Suprapubic skin (tissue), 3 donors: ENCODE results near the gene THSD1.

Experiments
- POLR2A ChIP-seq, 2 donors: fragments of 450-650 bp; IDR thresholded peaks; one replicate each; pipeline ENCODE4 v1.6.1; 2017; ENCODE audit warnings: antibody characterized with exemption in 2 of 2, mild to moderate bottlenecking in 2 of 2, moderate library complexity in 2 of 2
- TF ChIP-seq, protein P1 (sequence below), 2 donors: fragments of 200-600 bp in 1 of 2; fragments of 450-650 bp in 1 of 2; sonication (generic) in 1 of 2; IDR thresholded peaks; one replicate each; pipeline ENCODE4 v1.5.1; 2016 to 2019; ENCODE audit warnings: antibody characterized with exemption in 2 of 2, mild to moderate bottlenecking in 1 of 2, moderate library complexity in 1 of 2

DNA sequence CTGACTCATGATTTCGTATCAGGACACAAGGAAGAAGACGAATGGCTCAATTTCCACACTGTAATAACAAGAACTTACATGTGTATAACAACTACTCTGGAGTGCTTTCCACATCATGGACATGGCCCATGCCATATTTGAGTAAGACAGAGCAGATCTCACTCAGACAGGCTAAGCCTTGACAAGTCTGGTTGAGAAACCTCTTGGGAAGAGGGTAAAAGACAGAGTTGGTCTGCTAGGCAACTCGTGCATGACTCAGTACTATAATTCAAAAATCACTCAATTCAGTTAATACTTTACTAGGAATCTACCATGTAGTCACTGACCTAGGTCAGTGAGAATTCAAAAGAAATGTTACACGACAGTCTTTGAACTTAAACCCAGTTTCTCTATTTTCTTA is 5.7 kb upstream of the THSD1 start:
- TF ChIP-seq, protein P1, sequence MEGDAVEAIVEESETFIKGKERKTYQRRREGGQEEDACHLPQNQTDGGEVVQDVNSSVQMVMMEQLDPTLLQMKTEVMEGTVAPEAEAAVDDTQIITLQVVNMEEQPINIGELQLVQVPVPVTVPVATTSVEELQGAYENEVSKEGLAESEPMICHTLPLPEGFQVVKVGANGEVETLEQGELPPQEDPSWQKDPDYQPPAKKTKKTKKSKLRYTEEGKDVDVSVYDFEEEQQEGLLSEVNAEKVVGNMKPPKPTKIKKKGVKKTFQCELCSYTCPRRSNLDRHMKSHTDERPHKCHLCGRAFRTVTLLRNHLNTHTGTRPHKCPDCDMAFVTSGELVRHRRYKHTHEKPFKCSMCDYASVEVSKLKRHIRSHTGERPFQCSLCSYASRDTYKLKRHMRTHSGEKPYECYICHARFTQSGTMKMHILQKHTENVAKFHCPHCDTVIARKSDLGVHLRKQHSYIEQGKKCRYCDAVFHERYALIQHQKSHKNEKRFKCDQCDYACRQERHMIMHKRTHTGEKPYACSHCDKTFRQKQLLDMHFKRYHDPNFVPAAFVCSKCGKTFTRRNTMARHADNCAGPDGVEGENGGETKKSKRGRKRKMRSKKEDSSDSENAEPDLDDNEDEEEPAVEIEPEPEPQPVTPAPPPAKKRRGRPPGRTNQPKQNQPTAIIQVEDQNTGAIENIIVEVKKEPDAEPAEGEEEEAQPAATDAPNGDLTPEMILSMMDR (IDR thresholded peaks at IDR 0.05), result no peak
- TF ChIP-seq POLR2A (IDR thresholded peaks at IDR 0.05), result no peak
